HG03575 (cell line): ENCODE measurements around the gene FNDC10.
"Not testable (repeated sequence)": the region's sequence is repeated elsewhere in the genome, so short reads cannot be mapped to it uniquely, and the experiment has no call there.

Experiments
- ATAC-seq: cut with Tn5 transposase; IDR thresholded peaks from one replicate; pipeline ENCODE4 v1.9.1; 2021; ENCODE audit not compliant: unreplicated experiment, insufficient number of reproducible peaks, low FRiP score; ENCODE audit errors: extremely low read depth

FNDC10 gene

DNA sequence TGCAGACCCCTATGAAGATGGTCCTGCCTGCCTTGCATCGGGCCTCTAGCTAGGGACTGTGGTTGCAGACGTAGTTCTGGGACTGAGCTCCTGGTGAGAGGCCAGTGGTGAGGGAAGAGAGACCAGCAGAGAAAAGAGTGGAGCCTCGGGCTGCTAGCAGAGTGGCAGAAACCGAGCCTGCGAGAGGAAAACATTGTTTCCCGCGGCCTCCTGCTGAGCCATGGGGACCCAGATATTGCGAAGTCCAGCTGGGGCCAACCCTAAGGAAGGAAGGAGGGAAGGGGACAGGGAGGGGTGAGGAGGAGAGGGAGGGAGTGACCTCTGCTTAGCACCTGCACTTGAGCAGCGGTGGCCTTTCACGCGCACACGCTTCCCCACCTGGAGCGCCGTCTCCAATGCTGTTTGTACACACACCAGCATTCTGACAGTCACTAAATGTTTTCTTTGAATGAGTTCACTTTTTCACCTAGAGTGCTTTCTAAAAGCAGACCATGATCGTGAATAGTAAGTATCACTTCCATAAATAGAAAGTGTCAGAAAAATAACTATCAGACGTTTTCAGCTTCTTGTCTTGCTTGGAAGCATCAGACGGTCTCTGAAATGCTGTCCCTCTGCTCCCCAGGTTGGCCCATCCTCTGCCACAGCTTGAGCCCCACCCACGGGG lies 2.5 kb upstream of the FNDC10 start:
- ATAC-seq = no peak

DNA sequence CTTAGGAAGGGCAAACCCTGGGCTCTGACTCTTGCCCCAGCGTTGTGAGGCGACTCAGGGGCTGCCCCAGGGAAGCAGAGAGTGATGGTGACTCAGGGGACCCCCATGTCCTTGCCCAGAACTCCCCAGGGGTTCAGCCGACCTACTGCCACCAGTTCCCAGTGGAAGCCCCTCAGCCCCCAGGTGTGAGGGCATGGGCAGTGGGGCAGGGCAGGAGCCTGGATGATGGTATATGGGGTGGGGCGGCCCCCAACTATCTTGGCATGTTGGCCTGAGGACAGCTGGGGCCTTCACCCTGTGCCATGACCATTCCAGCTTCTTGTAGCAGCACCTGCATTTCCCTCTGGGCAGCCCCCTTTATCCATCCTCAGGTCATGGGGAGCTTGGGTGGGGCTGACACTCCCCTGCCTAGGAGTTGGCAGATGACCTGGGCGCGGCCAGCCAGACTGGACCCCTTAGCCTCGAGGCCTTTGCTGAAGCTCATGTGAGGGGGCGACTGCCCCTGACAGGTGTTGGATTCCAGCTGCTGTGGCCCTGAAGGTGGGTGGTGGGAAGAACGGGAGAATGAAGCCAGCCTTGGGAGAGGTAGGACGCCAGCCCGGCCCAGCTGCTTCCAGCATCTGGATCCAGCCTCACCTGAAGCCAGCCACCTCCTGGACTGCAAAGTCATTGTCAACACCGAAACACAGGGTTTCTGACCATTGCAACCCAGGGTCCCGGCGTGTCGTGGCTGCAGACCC lies 1.8 kb upstream of the FNDC10 start:
- ATAC-seq = no peak

DNA sequence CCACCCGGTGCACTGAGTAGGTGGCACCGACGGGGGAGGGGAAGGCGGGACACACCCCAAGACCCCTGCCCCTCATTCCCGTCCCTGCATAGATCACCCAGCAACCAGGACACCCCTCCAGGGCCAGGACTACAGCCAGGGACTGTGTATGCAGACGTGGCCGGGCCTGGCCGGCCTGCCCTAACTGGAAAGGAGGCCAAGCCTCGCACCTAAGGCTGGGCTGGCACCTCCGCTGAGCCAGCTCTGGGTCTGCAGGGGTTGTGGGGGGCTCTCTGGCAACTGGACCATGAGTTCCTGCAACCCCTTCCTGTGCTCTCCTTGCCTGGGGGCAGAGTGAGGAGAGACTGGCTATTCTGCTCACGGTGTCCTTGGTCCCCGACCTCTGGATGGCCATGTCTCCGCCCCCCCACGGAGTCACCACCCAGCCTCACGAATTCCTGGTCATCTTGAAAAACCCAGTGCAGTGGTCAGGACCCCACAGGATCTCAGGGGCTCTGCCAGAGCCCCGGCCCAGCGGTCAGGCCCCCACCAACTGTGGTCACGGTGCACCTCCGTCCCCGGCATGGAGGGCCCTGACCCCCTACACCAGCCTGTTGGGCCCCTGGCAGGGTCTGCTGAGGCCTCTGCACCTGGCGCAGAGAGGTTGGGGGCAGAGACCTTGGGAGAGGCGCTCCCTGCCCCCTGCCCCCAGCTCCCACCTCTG lies 1.1 kb upstream of the FNDC10 start:
- no peak for ATAC-seq

DNA sequence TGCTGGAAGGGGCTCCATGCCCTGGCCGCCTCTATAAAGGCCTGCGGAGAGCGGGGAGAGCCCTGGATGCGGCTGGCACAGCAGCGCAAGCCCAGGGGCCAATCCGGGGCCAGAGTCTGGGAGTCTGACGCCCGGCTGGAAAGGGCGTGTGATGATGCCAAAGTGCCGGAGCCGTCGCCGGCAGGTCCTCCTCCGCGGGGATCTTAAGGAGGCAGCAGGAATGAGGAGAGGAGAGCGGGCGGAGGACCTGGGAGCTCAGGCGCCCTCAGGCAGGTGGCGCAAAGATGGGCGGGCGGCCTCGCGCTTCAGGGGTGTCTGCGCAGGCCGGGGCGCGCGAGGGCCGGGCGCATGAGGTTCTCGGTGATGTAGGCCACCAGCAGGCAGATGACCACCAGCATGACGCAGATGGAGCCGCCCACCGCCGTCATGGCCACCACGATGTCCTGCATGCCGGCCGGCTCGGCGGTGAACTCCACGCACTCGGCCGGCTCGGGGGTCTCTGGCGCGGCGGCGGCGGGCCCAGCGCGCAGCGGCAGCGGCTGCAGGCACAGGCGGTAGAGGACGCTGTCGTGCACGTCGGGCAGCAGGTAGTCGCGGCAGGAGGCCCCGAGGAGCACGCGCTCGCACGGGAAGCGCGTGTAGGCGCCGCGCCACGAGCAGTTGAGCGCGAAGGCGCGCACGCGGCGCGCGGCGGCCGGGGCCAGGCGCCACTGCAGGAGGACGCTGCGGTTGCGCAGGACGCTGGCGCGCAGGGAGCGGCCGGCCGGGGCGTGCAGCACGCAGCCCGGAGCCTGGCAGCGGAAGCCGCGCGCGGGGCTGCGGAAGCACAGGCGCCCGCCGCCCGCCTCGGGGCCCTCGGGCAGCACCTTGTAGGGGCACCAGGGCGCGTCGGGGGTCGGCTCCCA lies 653 bp downstream of the FNDC10 start:
- ATAC-seq = no peak

DNA sequence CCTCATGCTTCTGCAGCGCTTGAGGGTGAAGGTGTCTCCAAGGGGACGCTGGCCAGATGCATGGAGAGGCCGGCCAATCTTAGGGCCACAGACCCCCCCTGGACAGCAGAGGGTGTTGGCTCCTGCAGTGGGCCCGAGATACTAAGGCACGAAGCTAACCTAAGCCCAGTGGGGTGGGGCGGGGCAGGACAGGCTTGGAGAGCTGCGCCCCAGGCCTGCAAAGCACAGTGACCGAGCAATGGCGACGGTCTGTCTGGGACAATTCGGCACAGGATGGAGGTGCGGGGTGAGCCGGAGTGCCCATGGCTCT lies 1.3 kb downstream of the FNDC10 start:
- no peak for ATAC-seq

DNA sequence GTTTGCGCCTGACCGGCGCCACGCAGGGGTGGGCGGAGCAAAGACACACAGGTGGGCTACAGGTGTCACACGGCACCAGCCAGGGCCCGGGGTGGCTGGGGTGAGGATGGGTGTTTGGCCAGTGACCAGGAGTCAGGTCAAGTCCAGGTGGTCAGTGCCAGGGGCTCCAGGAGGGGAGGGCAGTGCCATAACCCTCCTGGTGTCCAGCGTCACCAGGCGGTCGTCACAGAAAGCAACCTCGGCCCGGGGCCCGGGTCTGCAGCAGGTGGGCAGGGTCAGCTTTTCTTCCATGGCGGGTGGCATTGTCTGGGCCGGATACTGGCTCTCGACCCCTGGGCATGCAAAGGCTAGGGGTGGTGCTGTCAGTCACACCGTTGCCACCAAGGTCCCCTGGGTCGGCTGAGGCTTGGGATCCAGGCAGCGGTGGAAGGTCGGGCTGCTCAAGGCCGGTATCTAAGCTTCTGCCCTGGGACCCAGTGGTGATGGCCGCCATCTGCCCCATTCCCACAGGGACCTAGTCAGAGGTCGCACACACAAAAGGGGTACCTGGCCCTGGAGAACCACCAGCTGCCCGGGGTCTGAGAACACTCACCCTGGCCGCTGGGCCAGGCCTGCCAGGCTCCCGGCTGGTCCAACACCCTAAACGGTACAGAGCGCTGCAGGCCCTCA lies 1.8 kb downstream of the FNDC10 start:
- ATAC-seq = no peak

DNA sequence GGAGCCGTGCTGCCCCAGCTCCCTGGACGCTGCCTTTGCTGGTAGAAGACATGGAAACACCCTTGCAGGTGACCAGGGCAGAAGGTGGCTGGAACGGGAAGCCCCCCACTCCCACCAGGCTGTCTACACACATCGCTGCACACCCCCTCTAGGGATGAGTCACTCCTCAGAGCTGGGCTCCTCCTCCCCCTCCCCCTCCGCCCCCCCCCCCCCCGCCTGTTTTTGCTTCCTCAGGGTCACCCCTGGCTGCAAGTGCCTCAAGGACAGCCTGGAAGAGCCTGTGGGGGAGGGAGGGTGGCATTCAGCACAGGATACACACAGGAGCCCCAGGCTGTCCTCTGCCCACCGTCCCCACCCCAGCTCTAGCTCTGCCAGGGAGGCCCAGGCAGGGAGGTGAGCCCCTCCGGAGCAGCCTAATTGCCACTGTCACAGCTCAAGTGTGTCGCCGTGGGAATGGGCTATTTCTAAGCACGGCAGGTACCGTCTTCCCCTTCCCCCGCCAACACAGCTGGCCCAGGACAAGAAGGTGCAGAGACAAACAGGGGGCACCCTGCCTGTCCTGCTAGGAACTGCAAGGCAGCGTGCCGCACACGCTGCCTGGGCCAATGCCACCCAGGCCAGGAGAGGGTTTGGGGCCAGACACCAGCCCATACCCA lies 2.5 kb downstream of the FNDC10 start:
- ATAC-seq = no peak

DNA sequence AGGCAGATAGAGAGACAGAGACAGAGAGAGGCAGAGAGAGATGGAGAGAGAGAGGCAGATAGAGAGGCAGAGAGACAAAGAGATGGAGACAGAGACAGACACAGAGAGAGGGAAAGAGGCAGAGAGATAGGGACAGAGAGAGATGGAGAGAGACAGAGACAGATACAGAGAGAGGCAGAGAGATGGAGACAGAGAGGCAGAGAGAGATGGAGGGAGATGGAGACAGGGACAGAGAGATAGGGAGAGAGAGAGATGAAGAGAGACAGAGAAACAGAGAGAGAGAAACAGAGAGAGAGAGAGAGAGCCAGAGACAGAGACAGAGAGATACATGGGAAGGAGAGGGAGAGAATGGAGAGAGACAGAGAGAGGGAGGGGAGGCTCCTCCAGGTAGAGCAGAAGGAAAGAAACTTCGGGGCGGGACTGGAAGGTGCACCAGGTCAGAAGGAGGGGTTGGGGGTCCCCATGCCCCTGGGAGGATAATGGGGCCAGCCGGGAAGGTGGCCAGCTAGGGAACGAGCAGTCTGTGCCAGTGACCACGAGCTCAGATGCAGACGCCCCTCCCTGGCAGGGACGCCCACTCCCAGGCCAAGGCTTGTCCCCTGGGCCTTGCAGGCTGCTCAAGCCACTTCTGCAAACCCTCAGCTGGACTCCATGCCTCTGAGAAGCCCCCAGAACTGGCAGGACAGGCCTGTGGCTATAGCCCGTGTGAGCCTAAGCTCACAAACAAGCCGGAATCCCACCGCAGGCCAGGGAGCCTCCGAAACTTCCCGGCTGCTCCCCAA lies 3.3 kb downstream of the FNDC10 start:
- ATAC-seq = no peak

DNA sequence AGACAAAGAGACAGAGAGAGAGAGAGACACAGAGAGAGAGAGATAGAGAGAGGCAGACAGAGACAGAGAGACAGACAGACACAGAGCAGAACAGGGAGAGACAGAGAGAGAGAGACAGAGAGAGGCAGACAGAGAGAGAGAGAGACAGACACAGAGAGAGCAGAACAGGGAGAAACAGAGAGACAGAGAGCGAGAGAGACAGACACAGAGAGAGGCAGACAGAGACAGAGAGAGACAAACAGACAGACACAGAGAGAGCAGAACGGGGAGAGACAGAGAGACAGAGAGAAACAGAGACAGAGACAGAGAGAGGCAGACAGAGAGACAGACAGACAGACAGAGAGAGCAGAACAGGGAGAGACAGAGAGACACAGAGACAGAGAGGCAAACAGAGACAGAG lies 4.6 kb downstream of the FNDC10 start:
- ATAC-seq = not testable (repeated sequence)

DNA sequence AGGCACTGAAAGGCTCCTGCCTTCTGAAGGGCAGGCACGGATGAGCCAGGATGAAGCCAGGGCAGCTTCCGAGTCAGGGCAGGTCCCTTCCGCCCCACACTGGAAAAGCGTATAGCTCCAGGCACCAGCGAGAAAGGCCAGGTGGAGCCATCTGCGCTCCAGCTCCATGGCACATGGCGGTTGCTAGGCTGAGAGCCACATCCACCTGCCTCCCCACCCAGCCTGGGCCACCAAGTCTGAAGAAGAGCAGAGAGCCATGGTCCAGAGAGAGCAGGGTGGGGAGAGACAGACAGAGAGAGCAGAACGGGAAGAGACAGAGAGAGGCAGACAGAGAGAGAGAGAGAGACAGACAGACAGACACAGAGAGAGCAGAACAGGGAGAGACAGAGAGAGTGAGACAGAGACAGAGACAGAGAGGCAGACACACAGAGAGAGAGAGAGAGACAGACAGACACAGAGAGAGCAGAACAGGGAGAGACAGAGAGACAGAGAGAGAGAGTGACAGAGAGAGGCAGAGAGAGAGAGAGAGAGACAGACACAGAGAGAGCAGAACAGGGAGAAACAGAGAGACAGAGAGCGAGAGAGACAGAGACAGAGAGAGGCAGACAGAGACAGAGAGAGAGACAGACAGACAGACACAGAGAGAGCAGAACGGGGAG lies 5.2 kb downstream of the FNDC10 start:
- no peak for ATAC-seq

DNA sequence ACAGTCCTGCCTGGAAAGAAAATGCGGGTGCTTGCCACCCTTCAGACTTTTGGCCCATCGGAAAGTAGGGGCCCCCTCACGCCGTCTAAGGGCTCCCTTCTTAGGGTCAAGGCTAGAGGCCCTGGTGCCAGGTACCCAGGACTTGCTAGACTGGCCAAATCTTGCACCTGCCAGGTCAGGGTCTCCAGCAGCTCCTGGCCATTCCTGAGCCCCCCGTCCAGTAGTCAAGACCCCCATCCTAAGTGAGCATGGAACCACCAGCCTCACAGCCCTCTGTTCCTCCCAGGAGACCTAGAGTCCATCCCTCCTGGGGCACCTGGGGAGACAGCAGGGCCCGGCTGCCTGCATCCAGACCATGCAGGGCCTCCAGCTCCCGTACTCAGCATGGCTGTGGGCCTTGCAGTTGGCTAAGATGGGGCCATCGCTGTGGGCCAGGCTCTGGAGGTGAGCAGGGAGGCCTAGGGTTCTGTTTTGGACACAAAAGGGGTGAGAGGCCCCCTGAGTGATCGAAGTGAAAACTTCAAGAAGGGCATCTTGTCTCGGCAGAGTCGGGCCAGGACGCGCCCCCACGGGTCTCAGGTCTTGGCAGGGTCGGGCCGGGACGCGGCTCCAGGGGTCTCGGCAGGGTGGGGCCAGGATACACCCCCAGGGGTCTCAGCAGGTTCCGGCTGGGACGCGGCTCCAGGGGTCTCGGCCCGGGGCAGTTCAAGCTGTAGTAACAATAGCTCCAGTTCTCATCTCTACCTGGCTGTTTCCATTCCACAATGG lies 5.9 kb downstream of the FNDC10 start:
- no peak for ATAC-seq

DNA sequence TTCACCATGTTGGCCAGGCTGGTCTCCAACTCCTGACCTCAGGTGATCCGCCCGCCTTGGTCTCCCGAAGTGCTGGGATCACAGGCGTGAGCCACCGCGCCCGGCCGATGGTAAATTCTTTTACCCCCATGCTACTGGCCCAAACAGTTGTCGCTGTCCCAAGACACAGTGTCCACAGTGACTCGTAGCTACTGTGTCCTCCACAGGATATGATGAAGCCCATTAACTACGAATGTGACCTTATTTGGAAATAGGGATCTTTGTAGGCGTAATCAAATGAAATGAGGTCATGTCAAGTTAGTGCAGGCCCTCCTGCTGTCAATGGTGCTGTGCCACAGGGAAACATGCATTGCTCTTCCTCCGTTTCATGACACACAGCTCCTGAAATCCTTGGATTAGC lies 8.5 kb downstream of the FNDC10 start:
- ATAC-seq = no peak

DNA sequence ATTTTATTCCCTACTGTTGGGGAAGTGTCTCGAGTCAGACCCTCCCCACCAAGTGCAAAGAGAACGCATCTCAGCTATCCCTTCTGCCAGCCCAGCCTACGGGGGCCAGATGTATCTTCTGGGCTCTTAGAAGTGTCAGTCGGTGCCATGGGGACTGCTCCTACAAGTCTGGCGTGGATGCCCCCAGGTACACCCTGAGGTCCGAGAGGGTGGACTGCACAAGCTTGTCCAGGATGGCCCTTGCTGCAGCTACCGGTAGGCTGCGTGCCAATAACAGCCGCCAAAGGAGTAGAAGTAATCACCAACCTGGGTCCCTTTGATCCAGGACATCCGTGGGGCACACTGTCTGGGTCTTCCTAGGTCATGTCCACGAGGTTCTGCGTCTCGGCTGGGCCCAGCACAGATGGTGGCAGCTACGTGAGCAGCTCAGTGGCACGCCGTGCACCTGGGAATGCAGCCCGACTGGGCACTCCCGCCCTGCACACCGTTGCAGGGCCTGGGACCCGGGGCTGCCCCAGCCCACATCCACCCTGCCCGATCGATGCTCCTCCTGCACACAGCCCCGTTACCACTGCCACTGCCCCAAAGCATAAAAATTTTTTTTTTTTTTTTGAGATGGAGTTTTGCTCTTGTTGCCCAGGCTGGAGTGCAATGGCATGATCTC lies 16.5 kb downstream of the FNDC10 start:
- ATAC-seq = no peak

DNA sequence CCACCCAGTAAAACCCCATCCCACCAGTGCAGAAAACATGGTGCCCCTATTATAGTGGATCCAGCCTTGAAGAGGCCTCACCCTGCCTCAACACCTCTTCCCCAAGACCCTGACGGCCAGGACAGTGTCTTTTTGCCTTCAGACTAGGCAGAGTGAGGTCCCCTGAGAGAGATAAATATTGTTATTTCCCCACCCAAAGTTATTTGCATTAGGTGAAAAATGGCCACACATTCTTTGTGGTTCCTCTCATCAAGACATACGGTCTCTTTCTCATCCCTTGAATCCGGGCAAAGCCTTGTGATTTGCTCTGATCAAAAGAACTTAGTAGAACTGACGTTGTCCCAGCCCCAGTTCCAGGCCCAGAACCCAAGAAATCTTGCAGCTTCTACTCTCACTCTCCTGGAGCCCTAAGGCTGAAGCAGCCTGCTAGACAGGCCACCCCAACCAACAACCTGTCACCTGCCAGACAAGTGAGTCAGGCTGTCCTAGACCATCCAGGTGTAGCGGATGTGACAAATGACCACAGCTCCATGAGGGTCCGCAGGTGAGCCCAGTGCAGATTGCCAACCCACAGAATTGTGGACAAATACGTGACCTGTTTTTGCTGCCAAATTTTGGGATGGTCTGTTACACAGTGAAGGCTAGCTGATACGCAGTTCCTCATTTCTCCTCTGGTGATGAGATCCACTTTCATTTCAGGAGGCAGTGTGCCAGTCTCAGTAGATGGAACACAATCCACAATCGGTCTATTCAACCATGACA lies 17.2 kb downstream of the FNDC10 start:
- no peak for ATAC-seq

DNA sequence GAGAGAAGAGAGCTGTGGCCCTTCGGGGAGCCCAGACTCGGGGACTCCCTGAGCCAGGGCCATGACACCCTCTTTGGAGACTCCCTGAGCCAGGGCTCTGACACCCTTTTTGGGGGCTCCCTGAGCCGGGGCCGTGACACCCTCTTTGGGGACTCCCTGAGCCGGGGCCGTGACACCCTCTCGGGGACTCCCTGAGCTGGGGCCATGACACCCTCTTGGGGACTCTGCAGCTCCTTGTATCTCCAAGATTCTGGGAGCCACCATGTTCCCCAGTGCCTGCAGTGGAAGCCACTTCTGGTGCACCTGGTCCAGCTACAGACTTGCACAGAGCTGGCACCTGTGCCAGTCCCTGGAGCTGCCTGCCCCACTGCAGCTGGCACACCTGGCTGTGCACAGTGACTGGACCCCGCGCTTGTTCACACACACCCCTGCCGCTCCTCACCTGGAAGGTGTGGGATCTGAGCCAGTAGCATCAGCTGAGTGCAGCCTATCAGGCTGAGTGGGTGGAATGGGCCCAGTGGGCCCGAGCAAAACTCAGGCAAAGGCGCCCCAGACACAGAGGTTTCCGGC lies 21.5 kb downstream of the FNDC10 start:
- no peak for ATAC-seq
